ENCODE measurements around the gene PBOV1.

DNA sequence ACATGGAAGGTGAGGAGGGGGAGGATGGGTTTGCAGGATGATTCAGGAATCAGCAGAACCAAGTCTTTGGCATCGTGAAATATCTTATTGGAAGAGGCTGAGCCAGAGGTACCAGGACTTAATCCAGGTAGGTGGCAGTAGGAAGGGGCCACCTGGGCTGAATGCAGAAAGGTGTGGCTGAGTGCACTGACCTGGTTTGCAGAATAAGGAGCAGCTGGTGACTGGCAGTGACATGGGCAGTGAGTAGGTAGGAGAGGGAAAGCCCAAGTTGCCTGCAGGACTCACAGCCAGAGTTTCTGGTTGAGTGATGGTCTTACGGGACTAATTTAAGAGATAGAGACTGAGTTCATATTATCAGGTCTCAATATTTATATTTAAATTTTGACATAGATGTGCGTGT is 1.1 kb upstream of the PBOV1 start:
- TF ChIP-seq, protein P1, sequence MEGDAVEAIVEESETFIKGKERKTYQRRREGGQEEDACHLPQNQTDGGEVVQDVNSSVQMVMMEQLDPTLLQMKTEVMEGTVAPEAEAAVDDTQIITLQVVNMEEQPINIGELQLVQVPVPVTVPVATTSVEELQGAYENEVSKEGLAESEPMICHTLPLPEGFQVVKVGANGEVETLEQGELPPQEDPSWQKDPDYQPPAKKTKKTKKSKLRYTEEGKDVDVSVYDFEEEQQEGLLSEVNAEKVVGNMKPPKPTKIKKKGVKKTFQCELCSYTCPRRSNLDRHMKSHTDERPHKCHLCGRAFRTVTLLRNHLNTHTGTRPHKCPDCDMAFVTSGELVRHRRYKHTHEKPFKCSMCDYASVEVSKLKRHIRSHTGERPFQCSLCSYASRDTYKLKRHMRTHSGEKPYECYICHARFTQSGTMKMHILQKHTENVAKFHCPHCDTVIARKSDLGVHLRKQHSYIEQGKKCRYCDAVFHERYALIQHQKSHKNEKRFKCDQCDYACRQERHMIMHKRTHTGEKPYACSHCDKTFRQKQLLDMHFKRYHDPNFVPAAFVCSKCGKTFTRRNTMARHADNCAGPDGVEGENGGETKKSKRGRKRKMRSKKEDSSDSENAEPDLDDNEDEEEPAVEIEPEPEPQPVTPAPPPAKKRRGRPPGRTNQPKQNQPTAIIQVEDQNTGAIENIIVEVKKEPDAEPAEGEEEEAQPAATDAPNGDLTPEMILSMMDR (IDR thresholded peaks at IDR 0.05; ENCODE audit: poor library complexity): no peak
- no peak for TF ChIP-seq EZH2 (IDR thresholded peaks at IDR 0.05; ENCODE audit: borderline replicate concordance)
